Hematopoietic multipotent progenitor cell treated with erythropoietin and hydrocortisone succinate and interleukin-3 and kit ligand, for 4 days (in vitro differentiated cells): ENCODE data around the gene GTF2I.
A peak's percentile ranks its signal among the peaks of the same experiment; 100 is the strongest.
"Not testable (repeated sequence)": the region's sequence is repeated elsewhere in the genome, so short reads cannot be mapped to it uniquely, and the experiment has no call there.

Experiments used
- DNase-seq: peaks from one replicate; pipeline ENCODE4 v3.0.0-alpha.2; 2015

GTF2I gene

GRCh38 chr7:74717889-74718288 is 60.4 kb downstream of the GTF2I start:
- DNase-seq, result no peak

DNA sequence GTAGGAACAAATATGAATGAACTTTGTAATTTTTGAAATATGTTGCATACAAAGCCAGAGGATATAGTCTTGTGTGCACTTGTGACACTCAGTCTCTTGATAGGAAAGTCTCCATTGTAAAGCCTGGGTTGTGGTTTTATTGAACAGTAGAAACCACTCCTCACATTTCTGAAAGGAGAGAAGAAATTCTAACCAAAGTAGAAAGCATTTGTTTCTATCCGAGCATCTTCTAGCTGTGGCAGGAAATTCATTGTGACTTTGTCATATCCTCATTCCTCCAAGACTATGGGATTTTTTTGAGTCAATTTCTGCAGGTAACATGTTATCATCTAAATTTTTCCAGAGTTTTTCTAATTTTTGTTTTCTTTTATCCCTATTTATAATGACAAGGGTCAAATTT is 60.8 kb downstream of the GTF2I start:
- no peak for DNase-seq

DNA sequence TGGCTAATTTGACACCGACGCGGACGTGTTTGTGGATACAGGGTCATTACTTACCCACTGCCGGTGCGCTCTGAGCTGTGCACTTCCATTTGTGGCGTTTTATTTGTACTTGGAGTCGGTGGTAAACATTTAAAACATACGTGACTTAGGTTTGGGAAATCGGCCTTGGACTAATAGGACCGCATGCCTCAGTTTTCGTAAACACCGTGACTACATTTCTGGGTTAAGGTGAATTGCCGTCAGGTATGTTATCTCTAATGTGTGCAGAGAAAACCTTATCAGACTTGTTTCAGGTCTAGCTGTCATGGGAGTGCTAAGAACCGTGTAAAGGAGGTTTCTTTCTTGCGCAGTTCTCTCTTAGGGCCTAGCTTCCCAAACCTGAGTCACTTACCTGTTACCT is 64.6 kb downstream of the GTF2I start:
- DNase-seq, result no peak

DNA sequence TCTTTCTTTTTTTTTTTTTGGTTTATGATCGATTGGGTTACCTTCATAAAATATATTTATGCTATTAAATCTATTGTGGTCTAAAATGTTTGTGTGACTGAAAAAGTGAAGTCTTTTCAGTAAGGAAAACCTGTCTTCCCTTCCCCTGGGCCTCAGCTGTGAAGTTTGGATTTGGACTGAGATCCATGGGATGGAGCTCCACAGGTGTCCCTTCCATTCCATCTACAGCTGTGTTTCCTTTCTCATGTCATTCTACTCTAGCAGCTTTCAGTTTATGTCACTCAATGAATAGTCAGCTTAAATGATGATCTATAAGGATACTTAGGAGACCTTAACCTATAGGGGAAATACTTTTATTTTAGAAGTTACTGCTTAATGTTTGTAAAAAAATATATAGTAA is 68.3 kb downstream of the GTF2I start:
- no peak for DNase-seq

GRCh38 chr7:74726309-74727101 is 69.0 kb downstream of the GTF2I start:
- no peak for DNase-seq

DNA sequence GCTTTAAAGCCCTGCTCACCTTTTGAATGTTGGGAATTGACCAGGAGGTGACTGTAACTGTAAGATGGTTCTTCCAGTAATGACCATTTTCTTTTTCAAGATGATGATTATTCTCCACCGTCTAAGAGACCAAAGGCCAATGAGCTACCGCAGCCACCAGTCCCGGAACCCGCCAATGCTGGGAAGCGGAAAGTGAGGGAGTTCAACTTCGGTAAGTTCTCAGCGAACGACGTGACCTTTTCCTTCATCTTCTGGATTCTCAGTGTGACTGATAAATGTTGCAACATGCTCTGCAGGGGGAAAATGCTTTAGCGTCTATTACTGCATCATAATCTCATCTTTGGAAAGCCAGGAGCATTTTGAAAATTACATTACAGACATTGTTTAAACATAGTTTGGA is 71.2 kb downstream of the GTF2I start:
- DNase-seq, result not testable (repeated sequence)

- not testable (repeated sequence) for DNase-seq
These were observed 72.7 kb downstream of the GTF2I start for GRCh38 chr7:74730186-74730585.

DNA sequence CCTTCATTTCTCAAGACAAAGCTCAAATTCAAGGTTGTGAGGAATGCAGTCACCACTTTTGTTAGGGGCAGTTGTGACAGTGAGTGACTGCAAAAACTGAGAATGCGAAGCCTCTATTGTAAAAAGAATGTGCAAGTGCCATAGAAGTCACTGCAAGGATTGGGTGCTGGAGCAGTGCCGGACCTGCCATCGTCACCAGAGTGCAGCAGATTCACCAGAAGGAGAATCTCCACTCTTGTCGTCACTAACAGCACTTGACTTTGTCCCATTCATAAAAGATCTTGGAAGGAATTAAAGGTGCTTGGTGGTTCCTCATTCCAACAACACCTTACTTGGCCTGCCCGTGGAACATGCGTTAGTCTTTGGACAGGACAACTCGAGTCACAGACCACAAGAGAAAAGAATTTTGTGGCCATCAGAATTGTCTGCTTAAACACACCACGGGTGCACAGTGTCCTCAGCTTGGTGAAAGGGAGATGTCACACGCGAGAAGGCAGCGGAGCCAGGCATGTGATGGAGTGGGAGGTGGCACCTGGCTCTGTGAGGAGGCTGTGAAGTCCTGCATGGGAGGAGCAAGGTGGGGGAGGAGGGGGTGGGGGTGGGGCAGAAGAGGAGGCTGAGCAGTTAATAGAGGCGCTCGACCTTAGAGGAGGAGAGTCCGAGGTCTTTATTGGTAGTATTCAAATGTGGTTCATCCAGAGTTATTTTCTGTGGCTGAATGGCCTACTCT is 82.6 kb downstream of the GTF2I start:
- DNase-seq, result not testable (repeated sequence)

GRCh38 chr7:74743936-74744557 is 86.5 kb downstream of the GTF2I start:
- DNase-seq, result not testable (repeated sequence)

- not testable (repeated sequence) for DNase-seq
These were observed 96.5 kb downstream of the GTF2I start for GRCh38 chr7:74753921-74754482.

GRCh38 chr7:74756673-74757072 is 99.2 kb downstream of the GTF2I start:
- not testable (repeated sequence) for DNase-seq

GRCh38 chr7:74758268-74758667 is 100.8 kb downstream of the GTF2I start:
- DNase-seq, result not testable (repeated sequence)

DNA sequence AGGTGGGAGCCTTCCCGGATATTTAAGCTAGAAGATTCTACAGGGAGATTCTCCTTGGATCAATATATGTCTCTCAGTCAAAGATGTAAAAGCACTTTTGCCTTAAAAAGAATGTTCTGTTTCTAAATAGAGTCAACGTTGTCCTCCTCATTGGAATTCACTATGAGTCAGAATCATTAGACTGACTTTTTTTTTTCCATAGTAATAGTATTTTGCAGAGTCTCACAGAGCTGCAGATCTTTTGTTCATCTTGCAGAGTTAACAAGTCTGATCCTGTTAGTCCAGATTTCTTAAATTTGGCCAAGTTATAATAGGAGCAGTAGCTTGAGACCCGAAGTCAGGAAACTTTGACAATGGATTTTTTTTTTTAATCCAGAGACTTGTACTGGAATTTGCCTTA is 101.5 kb downstream of the GTF2I start:
- DNase-seq, result not testable (repeated sequence)

DNA sequence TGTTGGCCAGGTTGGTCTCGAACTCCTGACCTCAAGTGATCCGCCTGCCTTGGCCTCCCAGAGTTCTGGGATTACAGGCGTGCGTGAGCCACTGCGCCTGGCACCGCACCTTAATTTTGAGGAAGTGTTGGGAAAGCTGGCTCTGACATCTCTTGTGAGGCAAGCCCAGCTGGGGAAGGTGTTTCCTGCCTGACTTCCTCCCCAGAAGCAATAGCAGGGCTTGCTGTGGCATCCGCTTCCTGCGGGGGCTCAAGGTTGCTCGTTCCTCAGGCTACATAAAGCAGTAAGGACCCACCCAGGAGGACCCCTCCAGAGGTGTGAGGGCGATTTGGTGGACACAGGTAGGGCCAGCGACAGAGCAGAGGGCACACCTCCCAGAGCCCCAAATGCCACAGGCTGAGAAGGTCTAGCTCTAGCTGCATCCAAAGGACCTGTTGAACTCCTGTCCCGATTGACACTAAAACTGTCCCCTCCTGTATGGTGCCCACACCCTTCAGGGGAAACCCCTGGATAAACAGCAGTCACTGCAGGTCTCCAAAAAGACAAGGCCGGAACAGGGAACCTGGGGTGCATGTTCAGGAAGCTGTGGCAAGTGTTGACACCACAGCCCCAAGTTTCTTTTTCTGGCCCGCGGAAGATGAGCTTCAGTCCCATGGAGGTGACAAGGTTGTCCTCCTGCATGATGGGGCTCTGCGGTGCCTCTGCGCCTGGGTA is 107.8 kb downstream of the GTF2I start:
- not testable (repeated sequence) for DNase-seq

DNA sequence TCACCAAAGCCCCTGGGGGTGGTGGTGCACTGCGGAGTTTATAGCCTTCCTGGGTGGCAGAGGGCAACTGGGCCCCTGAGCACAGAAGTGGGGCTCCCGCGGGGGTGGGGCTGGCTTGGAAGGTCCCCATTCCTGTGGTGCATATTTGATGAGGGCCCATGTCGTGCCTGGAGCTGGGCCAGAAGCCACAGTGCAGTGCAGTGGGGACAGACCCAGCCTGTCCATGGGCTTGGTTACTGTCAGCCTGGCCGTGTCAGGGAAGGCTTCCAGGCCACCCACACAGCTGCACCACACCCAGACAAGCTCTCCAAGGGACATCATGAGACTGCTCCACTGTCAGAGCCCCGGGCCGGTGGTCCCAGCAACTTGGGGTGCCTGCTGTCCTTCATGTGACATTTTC is 109.0 kb downstream of the GTF2I start:
- DNase-seq, result not testable (repeated sequence)

DNA sequence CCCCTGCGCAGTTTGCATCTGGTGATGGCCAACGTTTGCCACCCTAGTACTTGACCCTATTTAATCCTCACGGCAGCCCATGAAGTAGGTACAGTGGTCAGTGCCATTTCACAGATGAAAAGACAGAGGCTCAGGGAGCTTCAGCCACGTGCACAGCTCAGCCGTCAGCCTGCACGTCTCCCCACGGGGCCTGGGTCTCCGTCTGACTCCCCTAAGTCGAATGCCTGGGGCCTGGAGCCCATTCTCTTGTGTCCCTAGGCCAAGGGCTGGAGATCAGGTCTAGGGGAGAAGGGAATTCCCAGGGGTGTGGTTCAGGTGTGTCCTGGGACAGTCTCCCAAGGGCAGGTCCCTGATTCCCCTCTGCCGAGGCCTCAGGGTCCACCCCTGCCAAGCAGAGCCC is 109.5 kb downstream of the GTF2I start:
- not testable (repeated sequence) for DNase-seq

DNA sequence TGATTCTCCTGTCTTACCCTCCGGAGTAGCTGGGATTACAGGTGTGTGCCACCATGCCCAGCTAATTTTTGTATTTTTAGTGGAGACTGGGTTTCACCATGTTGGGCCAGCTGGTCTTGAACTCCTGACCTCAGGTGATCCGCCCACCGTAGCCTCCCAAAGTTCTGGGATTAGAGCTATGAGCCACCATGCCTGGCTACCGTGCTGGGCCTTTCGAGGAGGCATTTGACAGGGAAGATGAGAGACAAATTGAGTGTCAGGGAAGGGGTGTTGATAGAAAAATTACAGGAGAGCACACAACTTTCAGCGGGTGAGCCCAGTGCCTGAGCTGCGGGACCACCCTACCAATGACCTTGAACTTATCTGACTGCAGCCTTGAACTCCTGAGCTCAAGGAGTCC is 112.5 kb downstream of the GTF2I start:
- DNase-seq, result not testable (repeated sequence)

DNA sequence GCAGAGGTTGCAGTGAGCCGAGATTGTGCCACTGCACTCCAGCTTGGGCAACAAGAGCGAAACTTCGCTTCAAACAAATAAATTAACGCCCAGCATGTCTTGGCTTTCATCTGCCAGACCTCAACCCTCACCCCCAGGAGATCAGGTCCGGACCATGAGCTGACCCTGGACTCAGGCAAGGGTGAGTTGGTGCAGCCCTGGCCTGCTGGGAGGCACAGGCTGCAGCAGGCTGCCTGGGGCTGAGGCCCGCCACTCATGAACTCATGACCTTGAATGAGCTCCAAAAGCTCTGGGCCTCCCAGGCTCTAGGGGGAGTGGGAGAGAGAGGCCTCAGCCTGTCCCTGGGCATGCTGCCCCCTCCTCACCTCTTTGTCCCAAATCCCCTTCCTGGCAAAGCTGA is 114.6 kb downstream of the GTF2I start:
- peak; percentile 0 for DNase-seq

GRCh38 chr7:74773760-74774750 is 116.5 kb downstream of the GTF2I start, which contains the start of gene NCF1:
NCF1 (plus strand) TSS chr7:74774011; CDS start chr7:74774032, 21 bp downstream.
- DNase-seq, result not testable (repeated sequence)

GRCh38 chr7:74775111-74775510 is 117.6 kb downstream of the GTF2I start:
- DNase-seq, result not testable (repeated sequence)

DNA sequence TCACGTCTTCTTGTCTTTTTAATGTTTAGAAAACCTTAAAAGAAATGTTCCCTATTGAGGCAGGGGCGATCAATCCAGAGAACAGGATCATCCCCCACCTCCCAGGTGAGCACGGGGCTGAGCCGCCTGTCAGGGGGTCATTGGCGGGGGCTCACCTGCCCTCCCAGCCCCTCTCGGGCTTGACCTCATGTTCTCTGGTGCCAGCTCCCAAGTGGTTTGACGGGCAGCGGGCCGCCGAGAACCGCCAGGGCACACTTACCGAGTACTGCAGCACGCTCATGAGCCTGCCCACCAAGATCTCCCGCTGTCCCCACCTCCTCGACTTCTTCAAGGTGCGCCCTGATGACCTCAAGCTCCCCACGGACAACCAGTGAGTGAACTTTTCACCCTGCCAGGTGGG is 121.5 kb downstream of the GTF2I start:
- DNase-seq, result not testable (repeated sequence)
